Measurements from ENCODE around the gene KRTAP13-1. TPM values are rescaled to one million over a fixed set of nuclear protein-coding genes. Genes with fewer than 3 reads are reported as not detected.

Gene KRTAP13-1
- total RNA-seq, 4 donors from 2014 or later, result not detected

DNA sequence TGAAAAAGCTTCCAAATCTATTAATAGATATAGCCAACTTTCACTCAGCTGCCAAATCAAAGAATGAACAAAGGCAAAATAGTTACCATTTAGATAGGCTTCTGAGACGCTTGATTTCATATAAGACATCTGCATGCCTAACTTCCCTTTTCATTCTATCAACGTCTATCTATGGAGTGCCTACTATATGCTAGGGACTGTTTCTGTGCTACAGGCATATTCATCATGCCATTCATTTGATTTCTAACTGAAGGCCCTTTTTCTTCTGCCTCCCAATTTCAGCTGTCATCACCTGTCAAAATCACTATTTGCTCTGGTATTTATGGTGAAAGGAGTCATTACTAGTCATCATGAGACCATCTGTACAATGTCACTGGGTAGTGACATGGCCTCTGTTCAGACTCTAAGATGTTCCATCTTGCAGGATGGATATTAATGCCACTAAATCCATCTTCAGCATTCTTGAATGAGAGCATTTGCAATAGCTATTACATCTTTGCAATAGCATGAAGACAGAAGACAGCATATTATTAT is 4.3 kb upstream of the KRTAP13-1 start:
- WGBS, 2 donors (ENCODE audit: low coverage in 1 of 2), result 47 to 65% methylated on average over 2 of the region's 2 CpGs
- in situ Hi-C loops (cut with MboI; ENCODE audit: low pct_ligation_motif_present in 1 of 4, low pct_unique_long_range_greater_than_20kb in 1 of 4, low sequenced_read_pairs in 3 of 4), result no loop called here
- H3K9me3 ChIP-seq, result no peaks in the 10 kb centered on the region
- H3K4me3 ChIP-seq, result no peak overlapping the region
- no peaks in the 10 kb centered on the region for H3K4me1 ChIP-seq
- no peaks in the 10 kb centered on the region for H3K27me3 ChIP-seq
- no peak for TF ChIP-seq POLR2A (IDR thresholded peaks at IDR 0.05)
- TF ChIP-seq, protein P1, sequence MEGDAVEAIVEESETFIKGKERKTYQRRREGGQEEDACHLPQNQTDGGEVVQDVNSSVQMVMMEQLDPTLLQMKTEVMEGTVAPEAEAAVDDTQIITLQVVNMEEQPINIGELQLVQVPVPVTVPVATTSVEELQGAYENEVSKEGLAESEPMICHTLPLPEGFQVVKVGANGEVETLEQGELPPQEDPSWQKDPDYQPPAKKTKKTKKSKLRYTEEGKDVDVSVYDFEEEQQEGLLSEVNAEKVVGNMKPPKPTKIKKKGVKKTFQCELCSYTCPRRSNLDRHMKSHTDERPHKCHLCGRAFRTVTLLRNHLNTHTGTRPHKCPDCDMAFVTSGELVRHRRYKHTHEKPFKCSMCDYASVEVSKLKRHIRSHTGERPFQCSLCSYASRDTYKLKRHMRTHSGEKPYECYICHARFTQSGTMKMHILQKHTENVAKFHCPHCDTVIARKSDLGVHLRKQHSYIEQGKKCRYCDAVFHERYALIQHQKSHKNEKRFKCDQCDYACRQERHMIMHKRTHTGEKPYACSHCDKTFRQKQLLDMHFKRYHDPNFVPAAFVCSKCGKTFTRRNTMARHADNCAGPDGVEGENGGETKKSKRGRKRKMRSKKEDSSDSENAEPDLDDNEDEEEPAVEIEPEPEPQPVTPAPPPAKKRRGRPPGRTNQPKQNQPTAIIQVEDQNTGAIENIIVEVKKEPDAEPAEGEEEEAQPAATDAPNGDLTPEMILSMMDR (IDR thresholded peaks at IDR 0.05), result no peak
- TF ChIP-seq POLR2AphosphoS5 (IDR thresholded peaks at IDR 0.05), result no peak
- TF ChIP-seq EP300 (IDR thresholded peaks at IDR 0.05; ENCODE audit: low read depth), result no peak
- intact Hi-C loops (cut with DNase I; ENCODE audit: low total_unique reads), result no loop called here
- DNase-seq, result no peak
- H3K36me3 ChIP-seq, result no peaks in the 10 kb centered on the region
- no peak overlapping the region for H3K27ac ChIP-seq

DNA sequence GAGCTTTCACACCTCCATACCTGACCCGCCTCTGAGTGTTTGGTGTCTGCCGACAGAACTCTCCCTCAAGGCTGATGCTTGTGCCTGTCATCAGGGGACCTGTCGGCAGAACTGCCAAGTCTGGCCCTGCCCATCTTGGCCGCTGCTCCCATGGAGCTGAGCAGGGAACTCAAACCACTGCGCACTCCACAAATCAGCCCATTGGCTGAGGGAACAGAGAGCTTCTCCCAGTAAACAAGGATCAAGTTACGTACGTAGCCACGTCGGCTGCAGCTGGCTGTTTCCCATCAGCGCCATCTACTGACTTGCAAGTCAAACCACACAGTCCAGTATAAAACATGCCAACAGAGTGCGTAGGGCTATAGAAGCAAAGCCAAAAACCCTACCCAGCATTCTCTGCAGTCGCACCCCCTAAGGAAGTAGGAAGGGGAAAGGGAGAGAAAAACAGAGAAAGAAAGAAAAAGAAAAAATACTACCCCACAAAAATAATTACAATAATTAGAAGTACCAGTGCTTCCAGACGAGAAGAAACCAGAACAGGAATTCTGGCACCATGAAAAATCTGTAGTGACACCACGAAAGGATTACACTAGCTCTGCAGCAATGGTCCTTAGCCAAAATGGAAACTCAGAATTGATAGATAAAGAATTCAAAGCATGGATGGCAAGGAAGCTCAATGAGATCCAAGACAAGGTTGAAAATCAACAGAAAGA is 13.1 kb downstream of the KRTAP13-1 start:
- Histone ChIP-seq H3K36me3 (no peaks in the 10 kb centered on the region), H3K27ac (no peak overlapping the region), H3K9me3 (no peaks in the 10 kb centered on the region), H3K27me3 (no peaks in the 10 kb centered on the region), H3K4me1 (no peaks in the 10 kb centered on the region), H3K4me3 (no peak overlapping the region)
- in situ Hi-C loops (cut with MboI; ENCODE audit: low pct_ligation_motif_present in 1 of 4, low pct_unique_long_range_greater_than_20kb in 1 of 4, low sequenced_read_pairs in 3 of 4) (no loop called here), intact Hi-C loops (cut with DNase I; ENCODE audit: low total_unique reads) (no loop called here)
- DNase-seq, result peak; percentile 54
- TF ChIP-seq, protein P1 (IDR thresholded peaks at IDR 0.05), result peak in 4 of 5 experiments; percentile 32 to 50 (median 38)
- no peak for TF ChIP-seq POLR2A (IDR thresholded peaks at IDR 0.05)
- no peak for TF ChIP-seq EP300 (IDR thresholded peaks at IDR 0.05; ENCODE audit: low read depth)
- TF ChIP-seq POLR2AphosphoS5 (IDR thresholded peaks at IDR 0.05), result no peak
- WGBS, 2 donors (ENCODE audit: low coverage in 1 of 2), result 42 to 48% methylated on average over 4 to 14 of the region's 14 CpGs

DNA sequence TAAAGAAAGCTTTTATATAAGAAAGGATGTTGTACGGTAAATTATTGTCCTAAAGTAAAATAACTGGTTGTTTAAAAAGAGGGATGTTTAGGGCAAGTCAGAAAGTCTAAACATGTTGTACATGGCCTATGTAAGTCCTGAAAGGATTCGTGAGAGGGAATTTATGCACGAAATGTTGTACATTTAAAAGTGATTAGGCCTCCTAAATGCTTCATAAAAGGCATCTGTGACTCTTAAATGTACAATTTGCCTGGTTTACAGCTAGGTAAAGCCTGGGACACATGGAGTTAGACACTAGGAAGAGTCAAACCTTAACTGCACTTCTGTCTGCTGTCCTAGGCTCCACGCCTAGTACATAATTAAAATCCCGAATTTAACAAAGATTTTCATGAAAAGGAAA is 20.2 kb downstream of the KRTAP13-1 start:
- Histone ChIP-seq H3K4me3 (no peak overlapping the region), H3K27me3 (no peaks in the 10 kb centered on the region), H3K36me3 (no peaks in the 10 kb centered on the region), H3K9me3 (no peaks in the 10 kb centered on the region), H3K27ac (no peak overlapping the region), H3K4me1 (no peaks in the 10 kb centered on the region)
- intact Hi-C loops (cut with DNase I; ENCODE audit: low total_unique reads), result no loop called here
- 62 to 84% methylated on average over 5 of the region's 5 CpGs for WGBS, 2 donors (ENCODE audit: low coverage in 1 of 2)
- in situ Hi-C loops (cut with MboI; ENCODE audit: low pct_ligation_motif_present in 1 of 4, low pct_unique_long_range_greater_than_20kb in 1 of 4, low sequenced_read_pairs in 3 of 4), result no loop called here
- TF ChIP-seq POLR2A (IDR thresholded peaks at IDR 0.05), result no peak
- TF ChIP-seq POLR2AphosphoS5 (IDR thresholded peaks at IDR 0.05), result no peak
- TF ChIP-seq, protein P1 (IDR thresholded peaks at IDR 0.05), result no peak
- TF ChIP-seq EP300 (IDR thresholded peaks at IDR 0.05; ENCODE audit: low read depth), result no peak
- no peak for DNase-seq

DNA sequence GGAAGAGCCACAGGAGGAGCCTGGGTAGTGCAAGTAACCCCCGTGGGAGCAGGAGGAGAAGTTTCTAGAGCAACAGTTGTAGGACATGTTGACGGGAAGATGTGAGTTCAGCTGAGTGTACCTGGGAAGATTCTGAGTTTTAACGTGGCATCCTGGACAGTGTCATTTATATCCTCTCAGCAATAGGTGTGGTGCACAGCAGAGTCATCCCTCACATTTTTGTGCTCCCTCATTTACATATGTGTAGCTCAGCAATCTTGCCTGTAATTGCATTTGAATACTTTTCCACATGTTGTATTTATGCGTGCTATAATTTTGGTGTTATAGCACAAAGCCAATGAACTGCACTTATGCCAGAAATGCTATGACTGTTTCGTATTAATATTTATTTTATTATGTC is 30.0 kb downstream of the KRTAP13-1 start, which contains the start of gene KRTAP13-3:
Gene KRTAP13-3 (minus strand): TSS at position 101 of the 400 bp plus-strand sequence. CDS start 14 bp downstream, at position 87.
- in situ Hi-C loops (cut with MboI; ENCODE audit: low pct_ligation_motif_present in 1 of 4, low pct_unique_long_range_greater_than_20kb in 1 of 4, low sequenced_read_pairs in 3 of 4) (no loop called here), intact Hi-C loops (cut with DNase I; ENCODE audit: low total_unique reads) (no loop called here)
- no peaks in the 10 kb centered on the region for H3K9me3 ChIP-seq
- no peak for DNase-seq
- no peaks in the 10 kb centered on the region for H3K27me3 ChIP-seq
- 72 to 75% methylated on average over 4 to 5 of the region's 5 CpGs for WGBS, 2 donors (ENCODE audit: low coverage in 1 of 2)
- TF ChIP-seq EP300 (IDR thresholded peaks at IDR 0.05; ENCODE audit: low read depth) (no peak), POLR2AphosphoS5 (IDR thresholded peaks at IDR 0.05) (no peak), POLR2A (IDR thresholded peaks at IDR 0.05) (no peak)
- TF ChIP-seq, protein P1 (IDR thresholded peaks at IDR 0.05), result no peak
- H3K4me3 ChIP-seq, result no peak within 1 kb of the TSS
- no peaks in the 10 kb centered on the region for H3K36me3 ChIP-seq
- H3K4me1 ChIP-seq, result no peaks in the 10 kb centered on the region
- H3K27ac ChIP-seq, result no peak within 1 kb of the TSS

Data from transverse colon (tissue), 4 donors.